ENCODE data around the gene SV2B. TPM values are rescaled to one million over a fixed set of nuclear protein-coding genes. Genes with fewer than 3 reads are reported as not detected.
A peak's percentile ranks its signal among the peaks of the same experiment; 100 is the strongest.

SV2B gene
- total and polyA plus RNA-seq, 2 donors (not counting 1 experiment from before 2014, with no cell fraction given), result under 0.01 TPM; not detected in 1

GRCh38 chr15:91140601-91141000 is 40.5 kb downstream of the SV2B start:
- no peak for TF ChIP-seq CTCF (conservative IDR thresholded peaks at IDR 0.05 in 1 of 2, IDR thresholded peaks at IDR 0.05 in 1 of 2; ENCODE audit: low read depth in 1 of 2, low read length in 2 of 2)
- no peak for TF ChIP-seq EZH2 (IDR thresholded peaks at IDR 0.05; ENCODE audit: low read length, missing control alignments)
- H2AFZ ChIP-seq (ENCODE audit: low read length), result no peak overlapping the region
- H3K9me3 ChIP-seq (ENCODE audit: control insufficient read depth, insufficient read depth, low read depth, low read length), result no peaks in the 10 kb centered on the region
- DNase-seq (ENCODE audit: low read depth in 2 of 2), result no peak
- no peak overlapping the region for H3K4me3 ChIP-seq (replicated peaks in 1 of 4; ENCODE audit: control extremely low read depth in 1 of 4, insufficient read depth in 1 of 4, low read depth in 3 of 4, low read length in 4 of 4)
- no peaks in the 10 kb centered on the region for H3K36me3 ChIP-seq (ENCODE audit: control insufficient read depth, insufficient read depth, low read length)
- H3K27ac ChIP-seq (ENCODE audit: insufficient read depth, low read length), result no peak overlapping the region
- no peaks in the 10 kb centered on the region for H3K79me2 ChIP-seq (ENCODE audit: control insufficient read depth, insufficient read depth, low read length)
- no peak overlapping the region for H3K9ac ChIP-seq (ENCODE audit: insufficient read depth, low read length)
- H3K4me2 ChIP-seq (ENCODE audit: extremely low read depth, insufficient read depth, low read length), result no peak overlapping the region
- no peaks in the 10 kb centered on the region for H3K4me1 ChIP-seq (ENCODE audit: control insufficient read depth, extremely low read depth, insufficient read depth, low read length)
- no peaks in the 10 kb centered on the region for H3K27me3 ChIP-seq (ENCODE audit: control insufficient read depth, insufficient read depth, low read length)
- no peaks in the 10 kb centered on the region for H4K20me1 ChIP-seq (ENCODE audit: control insufficient read depth, extremely low read depth, insufficient read depth, low read length)

- no peak overlapping the region for H2AFZ ChIP-seq (ENCODE audit: low read length)
- TF ChIP-seq EZH2 (IDR thresholded peaks at IDR 0.05; ENCODE audit: low read length, missing control alignments) (no peak), CTCF (conservative IDR thresholded peaks at IDR 0.05 in 1 of 2, IDR thresholded peaks at IDR 0.05 in 1 of 2; ENCODE audit: low read depth in 1 of 2, low read length in 2 of 2) (no peak)
- no peak for DNase-seq (ENCODE audit: low read depth in 2 of 2)
- no peak overlapping the region for H3K4me3 ChIP-seq (replicated peaks in 1 of 4; ENCODE audit: control extremely low read depth in 1 of 4, insufficient read depth in 1 of 4, low read depth in 3 of 4, low read length in 4 of 4)
- H3K9ac ChIP-seq (ENCODE audit: insufficient read depth, low read length), result no peak overlapping the region
- H3K27ac ChIP-seq (ENCODE audit: insufficient read depth, low read length), result no peak overlapping the region
- H3K79me2 ChIP-seq (ENCODE audit: control insufficient read depth, insufficient read depth, low read length), result no peaks in the 10 kb centered on the region
- no peaks in the 10 kb centered on the region for H3K36me3 ChIP-seq (ENCODE audit: control insufficient read depth, insufficient read depth, low read length)
- no peaks in the 10 kb centered on the region for H3K4me1 ChIP-seq (ENCODE audit: control insufficient read depth, extremely low read depth, insufficient read depth, low read length)
- H3K9me3 ChIP-seq (ENCODE audit: control insufficient read depth, insufficient read depth, low read depth, low read length), result no peaks in the 10 kb centered on the region
- no peaks in the 10 kb centered on the region for H3K27me3 ChIP-seq (ENCODE audit: control insufficient read depth, insufficient read depth, low read length)
- H3K4me2 ChIP-seq (ENCODE audit: extremely low read depth, insufficient read depth, low read length), result no peak overlapping the region
- no peaks in the 10 kb centered on the region for H4K20me1 ChIP-seq (ENCODE audit: control insufficient read depth, extremely low read depth, insufficient read depth, low read length)
These were observed 41.0 kb downstream of the SV2B start for GRCh38 chr15:91141097-91141496.

- Histone ChIP-seq H3K27me3 (ENCODE audit: control insufficient read depth, insufficient read depth, low read length) (no peaks in the 10 kb centered on the region), H3K4me1 (ENCODE audit: control insufficient read depth, extremely low read depth, insufficient read depth, low read length) (no peaks in the 10 kb centered on the region), H2AFZ (ENCODE audit: low read length) (no peak overlapping the region), H3K4me3 (replicated peaks in 1 of 4; ENCODE audit: control extremely low read depth in 1 of 4, insufficient read depth in 1 of 4, low read depth in 3 of 4, low read length in 4 of 4) (no peak overlapping the region), H3K27ac (ENCODE audit: insufficient read depth, low read length) (no peak overlapping the region), H4K20me1 (ENCODE audit: control insufficient read depth, extremely low read depth, insufficient read depth, low read length) (no peaks in the 10 kb centered on the region), H3K4me2 (ENCODE audit: extremely low read depth, insufficient read depth, low read length) (no peak overlapping the region), H3K9ac (ENCODE audit: insufficient read depth, low read length) (no peak overlapping the region), H3K36me3 (ENCODE audit: control insufficient read depth, insufficient read depth, low read length) (no peaks in the 10 kb centered on the region), H3K79me2 (ENCODE audit: control insufficient read depth, insufficient read depth, low read length) (no peaks in the 10 kb centered on the region), H3K9me3 (ENCODE audit: control insufficient read depth, insufficient read depth, low read depth, low read length) (no peaks in the 10 kb centered on the region)
- TF ChIP-seq CTCF (conservative IDR thresholded peaks at IDR 0.05 in 1 of 2, IDR thresholded peaks at IDR 0.05 in 1 of 2; ENCODE audit: low read depth in 1 of 2, low read length in 2 of 2), result peak in 1 of 2 donors; percentile 22
- no peak for TF ChIP-seq EZH2 (IDR thresholded peaks at IDR 0.05; ENCODE audit: low read length, missing control alignments)
- DNase-seq (ENCODE audit: low read depth in 2 of 2), result no peak
These were observed 42.2 kb downstream of the SV2B start for GRCh38 chr15:91142106-91142744.
